Esophagus (tissue), 2 donors: ENCODE data around the gene PRSS23. TPM values are rescaled to one million over a fixed set of nuclear protein-coding genes. Genes with fewer than 3 reads are reported as not detected.
A peak's percentile ranks its signal among the peaks of the same experiment; 100 is the strongest.

ENCODE experiments used
- H3K27ac ChIP-seq, 2 donors: one replicate each; pipeline ENCODE4 v1.5.1; 2013; ENCODE audit warnings: low read depth in 2 of 2, mild to moderate bottlenecking in 2 of 2, inconsistent platforms in 1 of 2, low read length in 1 of 2, moderate library complexity in 1 of 2
- H3K27me3 ChIP-seq, 2 donors: one replicate each; pipeline ENCODE4 v1.6.1; 2013; ENCODE audit warnings: low read length in 2 of 2, control low read depth in 1 of 2, mild to moderate bottlenecking in 1 of 2; ENCODE audit not compliant: insufficient read depth in 2 of 2, control insufficient read depth in 1 of 2
- H3K36me3 ChIP-seq, 2 donors: one replicate each; pipeline ENCODE4 v1.6.1; 2013; ENCODE audit warnings: low read length in 1 of 2; ENCODE audit not compliant: control insufficient read depth in 2 of 2, insufficient read depth in 2 of 2
- H3K4me1 ChIP-seq, 2 donors: one replicate each; pipeline ENCODE4 v1.6.1; 2013; ENCODE audit warnings: low read length in 1 of 2; ENCODE audit not compliant: control insufficient read depth in 2 of 2, insufficient read depth in 2 of 2
- H3K4me3 ChIP-seq, 2 donors: one replicate each; pipeline ENCODE4 v1.5.1; 2013; ENCODE audit warnings: low read length in 2 of 2, mild to moderate bottlenecking in 2 of 2, low read depth in 1 of 2, moderate library complexity in 1 of 2
- H3K9me3 ChIP-seq, 2 donors: one replicate each; pipeline ENCODE4 v1.6.1; 2013; ENCODE audit warnings: mild to moderate bottlenecking in 2 of 2, low read depth in 1 of 2, low read length in 1 of 2, moderate library complexity in 1 of 2; ENCODE audit not compliant: control insufficient read depth in 2 of 2, insufficient read depth in 1 of 2
- WGBS, 2 donors: extraction: QIAGEN DNeasy Blood & Tissue Kit; methylation state at CpG; one replicate each; pipeline ENCODE4 v1.1.7; 2013; 5-methylcytosine and 5-hydroxymethylcytosine counted together
- polyA plus RNA-seq, 2 donors: library from polyadenylated mRNA; stranded (reverse); fragments of 200-250 nt; gene quantifications; one replicate each; pipeline ENCODE4 v1.2.3, GENCODE V29; 2013
- donor health status: healthy with polysubstance abuse.
- donor health status: Bipolar disorder and iron deficiency.

PRSS23 gene, protein sequence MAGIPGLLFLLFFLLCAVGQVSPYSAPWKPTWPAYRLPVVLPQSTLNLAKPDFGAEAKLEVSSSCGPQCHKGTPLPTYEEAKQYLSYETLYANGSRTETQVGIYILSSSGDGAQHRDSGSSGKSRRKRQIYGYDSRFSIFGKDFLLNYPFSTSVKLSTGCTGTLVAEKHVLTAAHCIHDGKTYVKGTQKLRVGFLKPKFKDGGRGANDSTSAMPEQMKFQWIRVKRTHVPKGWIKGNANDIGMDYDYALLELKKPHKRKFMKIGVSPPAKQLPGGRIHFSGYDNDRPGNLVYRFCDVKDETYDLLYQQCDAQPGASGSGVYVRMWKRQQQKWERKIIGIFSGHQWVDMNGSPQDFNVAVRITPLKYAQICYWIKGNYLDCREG
- 1 to 10 TPM; 1.2 to 5.3 TPM for polyA plus RNA-seq

DNA sequence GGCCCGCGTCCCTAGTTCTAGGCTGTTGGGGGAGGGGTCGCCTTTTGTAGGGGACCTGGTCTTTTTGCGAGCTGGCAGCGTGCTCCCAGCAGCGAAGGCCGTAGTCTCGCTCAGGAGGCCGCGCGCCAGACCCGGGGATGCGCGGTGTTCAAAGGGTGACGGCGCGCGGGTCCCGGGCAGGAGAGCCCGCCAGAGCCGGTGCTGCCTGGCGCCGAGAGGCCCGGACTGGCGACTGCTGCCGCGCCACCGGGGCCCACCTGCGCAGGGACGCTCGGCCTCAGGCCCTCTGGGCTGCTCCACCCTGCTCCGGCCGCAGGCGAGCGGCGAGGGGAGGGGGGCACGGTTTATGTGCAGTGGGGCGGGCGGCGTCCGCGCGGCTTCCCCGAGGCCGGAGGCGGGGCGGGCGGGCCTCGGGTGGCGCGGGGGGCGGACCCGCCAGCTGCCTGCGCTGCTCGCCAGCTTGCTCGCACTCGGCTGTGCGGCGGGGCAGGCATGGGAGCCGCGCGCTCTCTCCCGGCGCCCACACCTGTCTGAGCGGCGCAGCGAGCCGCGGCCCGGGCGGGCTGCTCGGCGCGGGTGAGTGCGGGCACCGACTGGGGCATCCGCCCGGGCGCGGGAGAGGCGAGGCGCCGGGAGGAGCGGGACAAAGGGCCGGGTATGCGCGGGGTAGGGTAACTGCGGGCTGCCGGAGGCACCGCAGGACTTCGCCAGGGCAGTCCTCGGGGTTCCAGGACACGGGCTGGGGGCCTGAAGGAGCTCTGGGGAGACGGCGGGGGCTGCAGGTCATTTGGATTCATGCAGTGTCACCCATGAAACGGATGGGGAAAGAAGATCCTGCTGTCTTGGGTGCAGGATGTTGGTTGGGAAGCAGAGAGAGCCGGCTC lies at the start of gene PRSS23:
Gene PRSS23, plus strand, starts transcription at position 467 of the 884 bp plus-strand sequence. CDS start 7,102 bp downstream, outside the sequence.
- Histone ChIP-seq H3K4me1 (peaks cover 0 to 3% of the 10 kb centered on the region in 2 donors), H3K27ac (peak within 1 kb of the TSS in 1 of 2 donors; percentile 51), H3K36me3 (no peaks in the 10 kb centered on the region), H3K9me3 (no peaks in the 10 kb centered on the region), H3K4me3 (peak within 1 kb of the TSS; percentile 60 to 67), H3K27me3 (no peaks in the 10 kb centered on the region)
- 1% methylated on average over 72 to 97 of the region's 97 CpGs for WGBS, 2 donors

DNA sequence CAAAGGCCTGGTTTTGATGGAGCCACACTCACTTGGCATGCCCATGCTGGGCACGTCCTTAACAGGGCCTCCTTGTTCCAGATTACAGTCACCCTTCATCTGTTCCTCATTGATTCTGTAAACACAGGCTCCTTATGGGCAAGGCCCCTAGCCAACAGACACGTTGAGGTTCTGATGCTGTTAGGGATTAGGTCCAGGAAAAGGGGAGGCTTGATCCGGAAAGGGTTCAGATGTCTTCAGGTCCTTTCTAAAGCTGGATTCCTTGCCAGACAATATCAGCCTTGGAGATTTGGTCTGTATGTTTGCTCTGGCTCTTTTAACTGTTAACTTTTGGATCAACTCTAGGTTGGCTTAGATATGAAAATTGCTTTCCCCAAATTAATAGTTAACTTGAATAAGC lies 46.9 kb upstream of the PRSS23 start:
- H3K27me3 ChIP-seq: no peaks in the 10 kb centered on the region
- H3K27ac ChIP-seq: no peak overlapping the region
- H3K36me3 ChIP-seq: peaks cover 0 to 4% of the 10 kb centered on the region in 2 donors
- WGBS, 2 donors: 44 to 55% methylated on average over 3 of the region's 3 CpGs
- no peaks in the 10 kb centered on the region for H3K4me1 ChIP-seq
- no peak overlapping the region for H3K4me3 ChIP-seq
- H3K9me3 ChIP-seq: no peaks in the 10 kb centered on the region

DNA sequence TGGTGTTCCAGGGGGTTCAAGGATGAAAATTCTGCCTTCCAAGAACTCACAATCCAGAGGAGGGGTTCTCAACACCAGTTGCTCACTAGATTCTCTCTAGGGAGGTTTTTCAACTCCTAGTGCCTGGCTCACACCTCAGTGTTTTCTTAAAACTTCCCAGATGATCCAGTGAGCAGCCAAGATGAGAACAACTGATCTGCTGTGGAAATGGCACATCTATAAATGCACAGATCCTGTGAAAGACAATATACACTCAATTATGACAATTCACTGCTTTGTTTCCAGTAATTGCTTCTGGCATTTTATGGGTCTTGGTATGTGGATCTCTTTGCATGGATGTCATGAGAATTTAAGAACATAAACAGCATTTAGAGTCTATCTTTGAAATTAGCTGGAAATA lies 45.2 kb upstream of the PRSS23 start:
- Histone ChIP-seq H3K27me3 (no peaks in the 10 kb centered on the region), H3K27ac (no peak overlapping the region), H3K36me3 (peaks cover 0 to 4% of the 10 kb centered on the region in 2 donors), H3K9me3 (no peaks in the 10 kb centered on the region), H3K4me1 (no peaks in the 10 kb centered on the region), H3K4me3 (no peak overlapping the region)

DNA sequence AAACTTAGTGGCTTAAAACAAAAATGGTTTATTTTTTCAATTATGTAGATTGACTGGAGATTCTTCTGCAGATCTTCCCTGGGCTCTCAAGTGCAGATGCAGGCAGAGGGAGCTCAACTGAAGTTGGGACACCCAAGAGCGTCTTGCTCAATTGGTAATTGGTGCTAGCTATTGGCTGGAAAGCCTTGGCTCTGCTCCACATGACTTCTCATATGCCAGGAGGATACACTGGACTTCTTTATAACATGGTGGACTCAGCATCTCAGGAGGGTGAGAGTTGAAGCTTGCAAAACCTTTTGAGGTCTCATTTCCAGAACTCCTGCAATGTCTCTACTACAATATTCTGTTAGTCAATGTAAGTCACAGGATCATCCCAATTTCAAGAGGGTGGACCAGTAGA lies 42.2 kb upstream of the PRSS23 start:
- H3K4me1 ChIP-seq: no peaks in the 10 kb centered on the region
- H3K4me3 ChIP-seq: no peak overlapping the region
- H3K36me3 ChIP-seq: no peaks in the 10 kb centered on the region
- no peaks in the 10 kb centered on the region for H3K27me3 ChIP-seq
- H3K27ac ChIP-seq: no peak overlapping the region
- H3K9me3 ChIP-seq: no peaks in the 10 kb centered on the region
- WGBS, 2 donors: 84 to 85% methylated on average over 1 of the region's 1 CpG

DNA sequence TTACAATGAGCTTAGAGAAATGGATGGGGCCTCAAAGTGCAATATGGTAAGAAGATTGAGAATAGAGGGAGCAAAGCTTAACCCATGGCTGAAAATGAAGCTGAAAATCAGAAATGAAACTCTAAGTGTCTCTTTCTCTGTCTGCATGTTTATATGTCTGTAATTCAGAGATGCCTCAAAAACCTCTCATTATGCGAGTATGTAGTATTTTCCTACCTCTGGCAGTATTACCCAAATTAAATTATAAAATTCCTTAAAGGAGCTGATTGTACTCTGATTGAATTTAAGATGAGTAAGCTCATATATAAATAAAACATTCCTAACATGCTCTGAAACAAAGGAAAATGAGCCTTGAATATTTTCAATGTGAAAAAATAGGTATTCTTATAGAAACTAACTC lies 39.8 kb upstream of the PRSS23 start:
- no peaks in the 10 kb centered on the region for H3K27me3 ChIP-seq
- no peak overlapping the region for H3K4me3 ChIP-seq
- WGBS, 2 donors: 90 to 91% methylated on average over 1 of the region's 1 CpG
- no peaks in the 10 kb centered on the region for H3K9me3 ChIP-seq
- H3K36me3 ChIP-seq: no peaks in the 10 kb centered on the region
- H3K27ac ChIP-seq: no peak overlapping the region
- H3K4me1 ChIP-seq: no peaks in the 10 kb centered on the region

DNA sequence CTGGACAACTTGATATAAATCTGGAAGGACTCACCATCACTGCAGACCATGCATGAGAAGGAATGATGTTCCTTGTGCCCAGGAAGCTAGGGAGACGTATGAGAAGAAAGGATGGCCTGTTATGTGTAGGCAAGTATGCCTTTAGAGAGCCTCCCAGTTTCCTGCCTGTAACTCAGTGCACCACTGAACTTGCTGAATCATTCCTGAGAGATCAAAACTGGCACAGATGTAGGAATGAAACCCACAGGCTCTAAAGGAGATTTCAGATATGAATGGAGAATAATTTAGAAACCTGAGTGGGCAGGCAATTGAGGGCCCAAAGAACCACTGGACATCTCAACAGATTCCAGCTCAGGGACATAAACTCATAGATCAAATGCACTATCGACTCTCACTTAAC lies 38.4 kb upstream of the PRSS23 start:
- no peaks in the 10 kb centered on the region for H3K4me1 ChIP-seq
- no peaks in the 10 kb centered on the region for H3K36me3 ChIP-seq
- no peak overlapping the region for H3K4me3 ChIP-seq
- no peak overlapping the region for H3K27ac ChIP-seq
- 74 to 85% methylated on average over 2 of the region's 2 CpGs for WGBS, 2 donors
- H3K27me3 ChIP-seq: no peaks in the 10 kb centered on the region
- no peaks in the 10 kb centered on the region for H3K9me3 ChIP-seq

DNA sequence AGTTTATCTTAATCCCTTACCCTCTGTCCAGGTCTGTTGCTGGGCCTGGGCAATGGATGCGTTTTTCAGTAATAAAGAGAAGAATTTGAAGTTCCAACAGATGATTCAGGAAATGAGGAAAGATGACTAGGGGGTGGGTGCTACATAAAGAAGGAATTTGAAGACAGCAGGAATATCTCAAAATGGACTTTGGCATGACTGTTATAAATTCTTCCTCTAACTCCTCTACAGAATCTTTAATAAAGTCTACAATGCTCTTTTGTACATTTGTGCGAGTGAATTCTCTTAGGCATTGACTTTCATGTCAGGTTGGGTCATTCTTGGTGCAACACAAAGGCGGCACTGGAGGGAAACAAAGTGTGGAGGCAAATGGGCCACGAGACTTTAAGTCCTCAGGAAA lies 35.1 kb upstream of the PRSS23 start:
- no peaks in the 10 kb centered on the region for H3K36me3 ChIP-seq
- 81 to 84% methylated on average over 4 of the region's 4 CpGs for WGBS, 2 donors
- no peak overlapping the region for H3K27ac ChIP-seq
- H3K27me3 ChIP-seq: no peaks in the 10 kb centered on the region
- no peaks in the 10 kb centered on the region for H3K4me1 ChIP-seq
- no peak overlapping the region for H3K4me3 ChIP-seq
- H3K9me3 ChIP-seq: no peaks in the 10 kb centered on the region

DNA sequence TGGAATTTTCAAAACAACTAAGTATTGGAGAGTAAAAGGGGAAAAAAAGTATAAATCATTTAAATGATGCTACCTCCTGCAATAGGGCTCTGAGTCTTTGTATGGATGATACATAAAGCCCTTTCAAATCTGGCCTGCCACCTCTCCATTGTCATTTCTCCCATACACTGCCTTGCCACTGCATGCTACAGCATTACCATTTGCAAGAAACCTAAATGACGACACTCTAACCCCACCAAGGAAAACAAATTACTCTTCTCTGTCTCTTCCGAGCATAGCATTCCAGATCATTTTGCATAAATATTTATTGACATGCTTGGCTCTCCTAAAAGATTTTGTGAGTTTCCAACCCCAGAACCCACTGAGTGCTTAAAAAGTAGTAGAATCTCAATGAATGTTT lies 34.5 kb upstream of the PRSS23 start:
- Histone ChIP-seq H3K27me3 (no peaks in the 10 kb centered on the region), H3K27ac (no peak overlapping the region), H3K9me3 (no peaks in the 10 kb centered on the region), H3K4me3 (no peak overlapping the region), H3K4me1 (no peaks in the 10 kb centered on the region), H3K36me3 (no peaks in the 10 kb centered on the region)
- WGBS, 2 donors: 64 to 85% methylated on average over 2 of the region's 2 CpGs

DNA sequence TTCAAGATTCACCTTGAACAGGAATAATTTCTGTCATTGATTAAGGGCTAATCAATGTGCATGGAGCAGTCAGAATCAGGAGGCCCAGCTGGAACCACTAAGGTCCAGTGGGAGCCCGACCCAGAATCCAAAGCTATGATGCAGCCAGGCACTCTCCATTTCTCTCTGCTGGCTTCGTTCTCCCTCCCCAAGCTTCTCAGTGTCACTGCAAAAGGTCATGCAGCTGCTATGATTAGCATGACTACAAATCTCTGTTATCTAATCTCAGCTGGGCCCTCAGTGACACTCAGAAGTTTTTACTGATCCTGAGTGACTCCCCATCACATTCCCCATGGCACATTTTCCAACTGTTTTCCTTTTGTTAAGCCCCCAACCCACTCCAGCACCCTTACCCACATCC lies 31.1 kb upstream of the PRSS23 start:
- 52 to 53% methylated on average over 2 of the region's 2 CpGs for WGBS, 2 donors

More for the DNA sequence above, 31.1 kb upstream of the PRSS23 start:
- H3K27ac ChIP-seq: no peak overlapping the region
- no peaks in the 10 kb centered on the region for H3K27me3 ChIP-seq
- no peaks in the 10 kb centered on the region for H3K36me3 ChIP-seq
- no peak overlapping the region for H3K4me3 ChIP-seq
- no peaks in the 10 kb centered on the region for H3K9me3 ChIP-seq
- H3K4me1 ChIP-seq: no peaks in the 10 kb centered on the region
